ENCODE data around the gene NAA15. TPM values are rescaled to one million over a fixed set of nuclear protein-coding genes. Genes with fewer than 3 reads are reported as not detected.

NAA15 gene
- total RNA-seq, 2 donors from 2014 or later = 32.4 to 55.5 TPM

- H3K4me3 ChIP-seq = no peak overlapping the region
- no peak for DNase-seq
Observed at GRCh38 chr4:139331185-139331584, 29.9 kb downstream of the NAA15 start.

GRCh38 chr4:139333046-139333445 lies 31.7 kb downstream of the NAA15 start:
- no peak overlapping the region for H3K9ac ChIP-seq (ENCODE audit: low read depth in 2 of 2, low read length in 2 of 2)
- no peaks in the 10 kb centered on the region for H3K9me3 ChIP-seq
- H3K27me3 ChIP-seq = no peaks in the 10 kb centered on the region
- H3K27ac ChIP-seq = no peak overlapping the region
- intact Hi-C loops (cut with DNase I) = no loop called here
- no peak for DNase-seq
- no peak overlapping the region for H3K4me3 ChIP-seq
- no peak for TF ChIP-seq CTCF (IDR thresholded peaks at IDR 0.05)
- no peaks in the 10 kb centered on the region for H3K36me3 ChIP-seq
- H3K4me1 ChIP-seq = no peaks in the 10 kb centered on the region

More at GRCh38 chr4:139331185-139331584, 29.9 kb downstream of the NAA15 start:
- intact Hi-C loops (cut with DNase I) = no loop called here
- Histone ChIP-seq H3K4me1 (no peaks in the 10 kb centered on the region), H3K27ac (no peak overlapping the region), H3K27me3 (no peaks in the 10 kb centered on the region), H3K36me3 (no peaks in the 10 kb centered on the region), H3K9me3 (no peaks in the 10 kb centered on the region), H3K9ac (ENCODE audit: low read depth in 2 of 2, low read length in 2 of 2) (no peak overlapping the region)
- TF ChIP-seq CTCF (IDR thresholded peaks at IDR 0.05) = no peak

- intact Hi-C loops (cut with DNase I) = no loop called here
- TF ChIP-seq CTCF (IDR thresholded peaks at IDR 0.05) = no peak
- Histone ChIP-seq H3K27me3 (no peaks in the 10 kb centered on the region), H3K4me1 (no peaks in the 10 kb centered on the region), H3K36me3 (no peaks in the 10 kb centered on the region), H3K27ac (no peak overlapping the region), H3K4me3 (no peak overlapping the region), H3K9ac (ENCODE audit: low read depth in 2 of 2, low read length in 2 of 2) (no peak overlapping the region), H3K9me3 (no peaks in the 10 kb centered on the region)
- DNase-seq = no peak
Observed at GRCh38 chr4:139337612-139338011, 36.3 kb downstream of the NAA15 start.

- DNase-seq = no peak
- TF ChIP-seq CTCF (IDR thresholded peaks at IDR 0.05) = no peak
- H3K4me1 ChIP-seq = no peaks in the 10 kb centered on the region
- H3K27ac ChIP-seq = no peak overlapping the region
- no peaks in the 10 kb centered on the region for H3K36me3 ChIP-seq
- H3K9ac ChIP-seq (ENCODE audit: low read depth in 2 of 2, low read length in 2 of 2) = no peak overlapping the region
- no peaks in the 10 kb centered on the region for H3K9me3 ChIP-seq
- no peak overlapping the region for H3K4me3 ChIP-seq
- H3K27me3 ChIP-seq = no peaks in the 10 kb centered on the region
- intact Hi-C loops (cut with DNase I) = no loop called here
Observed at GRCh38 chr4:139361301-139361700, 60.0 kb downstream of the NAA15 start.

GRCh38 chr4:139367421-139368090 lies 66.3 kb downstream of the NAA15 start:
- no peaks in the 10 kb centered on the region for H3K36me3 ChIP-seq
- H3K9me3 ChIP-seq = no peaks in the 10 kb centered on the region
- no peak for TF ChIP-seq CTCF (IDR thresholded peaks at IDR 0.05)
- no peak overlapping the region for H3K9ac ChIP-seq (ENCODE audit: low read depth in 2 of 2, low read length in 2 of 2)
- H3K4me1 ChIP-seq = no peaks in the 10 kb centered on the region
- H3K27me3 ChIP-seq = no peaks in the 10 kb centered on the region
- H3K27ac ChIP-seq = no peak overlapping the region
- no peak for DNase-seq
- H3K4me3 ChIP-seq = no peak overlapping the region
- intact Hi-C loops (cut with DNase I) = no loop called here
